ENCODE measurements around the gene TFPI. TPM values are rescaled to one million over a fixed set of nuclear protein-coding genes. Genes with fewer than 3 reads are reported as not detected.

TFPI gene
- polyA plus RNA-seq, 2 donors = 4.5 to 6.8 TPM

DNA sequence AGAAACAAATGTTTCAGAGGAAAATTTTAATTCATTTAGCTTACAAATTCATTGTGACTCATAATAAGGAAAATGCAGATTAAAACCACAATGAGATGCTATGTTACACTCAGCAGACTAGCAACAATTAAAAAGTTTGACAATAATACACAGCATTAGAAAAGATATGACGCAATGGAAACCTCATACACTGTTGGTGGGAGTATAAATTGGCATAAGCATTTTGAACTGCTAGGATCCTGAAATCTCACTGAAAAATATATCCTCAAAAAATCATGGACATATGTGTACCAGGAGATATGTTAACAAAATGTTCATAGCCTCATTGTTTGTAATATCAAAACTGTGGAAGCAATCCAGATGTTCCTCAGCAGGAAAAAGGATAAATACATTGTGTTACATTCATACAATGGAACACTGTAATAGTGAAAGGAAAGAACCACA lies 119.9 kb downstream of the TFPI start:
- Histone ChIP-seq H3K27ac (ENCODE audit: low read depth in 2 of 2, low read length in 1 of 2) (no peak overlapping the region), H3K4me1 (ENCODE audit: control insufficient read depth in 2 of 2, insufficient read depth in 2 of 2, low read length in 1 of 2) (no peaks in the 10 kb centered on the region), H3K4me3 (ENCODE audit: low read depth in 1 of 2, low read length in 2 of 2) (no peak overlapping the region), H3K9me3 (ENCODE audit: control insufficient read depth in 2 of 2, insufficient read depth in 1 of 2, low read depth in 1 of 2, low read length in 1 of 2) (no peaks in the 10 kb centered on the region), H3K36me3 (ENCODE audit: control insufficient read depth in 2 of 2, insufficient read depth in 2 of 2, low read length in 1 of 2) (no peaks in the 10 kb centered on the region), H3K27me3 (ENCODE audit: control insufficient read depth in 1 of 2, insufficient read depth in 2 of 2, low read length in 2 of 2) (no peaks in the 10 kb centered on the region)
- 68 to 78% methylated on average over 1 of the region's 1 CpG for WGBS, 2 donors

DNA sequence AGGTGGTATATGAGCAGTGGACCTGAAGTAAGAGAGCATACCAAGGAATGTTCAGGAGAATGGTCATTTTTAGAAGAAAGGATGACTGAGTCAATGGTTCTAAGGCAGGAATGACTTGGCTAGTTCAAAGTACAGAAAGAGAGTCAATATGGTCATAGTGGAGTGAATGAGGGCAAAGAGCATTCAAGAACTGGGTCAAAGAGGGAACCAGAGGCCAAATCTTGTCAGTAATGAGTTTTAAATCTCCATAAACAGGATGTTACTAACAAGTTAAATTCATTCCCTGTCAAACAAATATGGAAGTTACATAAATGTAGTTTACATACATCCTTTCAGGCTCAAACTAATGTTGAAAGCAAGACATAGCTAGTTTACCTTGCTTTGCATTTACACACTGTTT lies 122.3 kb downstream of the TFPI start:
- no peak overlapping the region for H3K27ac ChIP-seq (ENCODE audit: low read depth in 2 of 2, low read length in 1 of 2)
- no peaks in the 10 kb centered on the region for H3K36me3 ChIP-seq (ENCODE audit: control insufficient read depth in 2 of 2, insufficient read depth in 2 of 2, low read length in 1 of 2)
- H3K9me3 ChIP-seq (ENCODE audit: control insufficient read depth in 2 of 2, insufficient read depth in 1 of 2, low read depth in 1 of 2, low read length in 1 of 2) = no peaks in the 10 kb centered on the region
- H3K4me3 ChIP-seq (ENCODE audit: low read depth in 1 of 2, low read length in 2 of 2) = no peak overlapping the region
- H3K27me3 ChIP-seq (ENCODE audit: control insufficient read depth in 1 of 2, insufficient read depth in 2 of 2, low read length in 2 of 2) = no peaks in the 10 kb centered on the region
- H3K4me1 ChIP-seq (ENCODE audit: control insufficient read depth in 2 of 2, insufficient read depth in 2 of 2, low read length in 1 of 2) = no peaks in the 10 kb centered on the region

- Histone ChIP-seq H3K4me3 (ENCODE audit: low read depth in 1 of 2, low read length in 2 of 2) (no peak overlapping the region), H3K4me1 (ENCODE audit: control insufficient read depth in 2 of 2, insufficient read depth in 2 of 2, low read length in 1 of 2) (no peaks in the 10 kb centered on the region), H3K9me3 (ENCODE audit: control insufficient read depth in 2 of 2, insufficient read depth in 1 of 2, low read depth in 1 of 2, low read length in 1 of 2) (no peaks in the 10 kb centered on the region), H3K36me3 (ENCODE audit: control insufficient read depth in 2 of 2, insufficient read depth in 2 of 2, low read length in 1 of 2) (no peaks in the 10 kb centered on the region), H3K27ac (ENCODE audit: low read depth in 2 of 2, low read length in 1 of 2) (no peak overlapping the region), H3K27me3 (ENCODE audit: control insufficient read depth in 1 of 2, insufficient read depth in 2 of 2, low read length in 2 of 2) (no peaks in the 10 kb centered on the region)
Observed at GRCh38 chr2:187429989-187430388, 124.2 kb downstream of the TFPI start.

GRCh38 chr2:187424146-187424545 lies 130.1 kb downstream of the TFPI start:
- H3K36me3 ChIP-seq (ENCODE audit: control insufficient read depth in 2 of 2, insufficient read depth in 2 of 2, low read length in 1 of 2) = no peaks in the 10 kb centered on the region
- no peaks in the 10 kb centered on the region for H3K27me3 ChIP-seq (ENCODE audit: control insufficient read depth in 1 of 2, insufficient read depth in 2 of 2, low read length in 2 of 2)
- WGBS, 2 donors = 55 to 74% methylated on average over 1 of the region's 1 CpG
- H3K4me1 ChIP-seq (ENCODE audit: control insufficient read depth in 2 of 2, insufficient read depth in 2 of 2, low read length in 1 of 2) = no peaks in the 10 kb centered on the region
- no peak overlapping the region for H3K27ac ChIP-seq (ENCODE audit: low read depth in 2 of 2, low read length in 1 of 2)
- H3K9me3 ChIP-seq (ENCODE audit: control insufficient read depth in 2 of 2, insufficient read depth in 1 of 2, low read depth in 1 of 2, low read length in 1 of 2) = no peaks in the 10 kb centered on the region
- no peak overlapping the region for H3K4me3 ChIP-seq (ENCODE audit: low read depth in 1 of 2, low read length in 2 of 2)

- Histone ChIP-seq H3K27me3 (ENCODE audit: control insufficient read depth in 1 of 2, insufficient read depth in 2 of 2, low read length in 2 of 2) (no peaks in the 10 kb centered on the region), H3K27ac (ENCODE audit: low read depth in 2 of 2, low read length in 1 of 2) (no peak overlapping the region), H3K4me3 (ENCODE audit: low read depth in 1 of 2, low read length in 2 of 2) (no peak overlapping the region), H3K36me3 (ENCODE audit: control insufficient read depth in 2 of 2, insufficient read depth in 2 of 2, low read length in 1 of 2) (no peaks in the 10 kb centered on the region), H3K4me1 (ENCODE audit: control insufficient read depth in 2 of 2, insufficient read depth in 2 of 2, low read length in 1 of 2) (no peaks in the 10 kb centered on the region), H3K9me3 (ENCODE audit: control insufficient read depth in 2 of 2, insufficient read depth in 1 of 2, low read depth in 1 of 2, low read length in 1 of 2) (no peaks in the 10 kb centered on the region)
- 55 to 62% methylated on average over 1 of the region's 1 CpG for WGBS, 2 donors
Observed at GRCh38 chr2:187422282-187422681, 132.0 kb downstream of the TFPI start.

- no peak overlapping the region for H3K27ac ChIP-seq (ENCODE audit: low read depth in 2 of 2, low read length in 1 of 2)
- H3K9me3 ChIP-seq (ENCODE audit: control insufficient read depth in 2 of 2, insufficient read depth in 1 of 2, low read depth in 1 of 2, low read length in 1 of 2) = no peaks in the 10 kb centered on the region
- no peak overlapping the region for H3K4me3 ChIP-seq (ENCODE audit: low read depth in 1 of 2, low read length in 2 of 2)
- 82 to 86% methylated on average over 3 of the region's 3 CpGs for WGBS, 2 donors
- H3K4me1 ChIP-seq (ENCODE audit: control insufficient read depth in 2 of 2, insufficient read depth in 2 of 2, low read length in 1 of 2) = no peaks in the 10 kb centered on the region
- no peaks in the 10 kb centered on the region for H3K36me3 ChIP-seq (ENCODE audit: control insufficient read depth in 2 of 2, insufficient read depth in 2 of 2, low read length in 1 of 2)
- H3K27me3 ChIP-seq (ENCODE audit: control insufficient read depth in 1 of 2, insufficient read depth in 2 of 2, low read length in 2 of 2) = no peaks in the 10 kb centered on the region
Observed at GRCh38 chr2:187421519-187421918, 132.7 kb downstream of the TFPI start.

- Histone ChIP-seq H3K36me3 (ENCODE audit: control insufficient read depth in 2 of 2, insufficient read depth in 2 of 2, low read length in 1 of 2) (no peaks in the 10 kb centered on the region), H3K27me3 (ENCODE audit: control insufficient read depth in 1 of 2, insufficient read depth in 2 of 2, low read length in 2 of 2) (no peaks in the 10 kb centered on the region), H3K27ac (ENCODE audit: low read depth in 2 of 2, low read length in 1 of 2) (no peak overlapping the region), H3K4me3 (ENCODE audit: low read depth in 1 of 2, low read length in 2 of 2) (no peak overlapping the region), H3K9me3 (ENCODE audit: control insufficient read depth in 2 of 2, insufficient read depth in 1 of 2, low read depth in 1 of 2, low read length in 1 of 2) (no peaks in the 10 kb centered on the region), H3K4me1 (ENCODE audit: control insufficient read depth in 2 of 2, insufficient read depth in 2 of 2, low read length in 1 of 2) (no peaks in the 10 kb centered on the region)
- WGBS, 2 donors = 77 to 82% methylated on average over 1 of the region's 1 CpG
Observed at GRCh38 chr2:187419808-187420207, 134.4 kb downstream of the TFPI start.

DNA sequence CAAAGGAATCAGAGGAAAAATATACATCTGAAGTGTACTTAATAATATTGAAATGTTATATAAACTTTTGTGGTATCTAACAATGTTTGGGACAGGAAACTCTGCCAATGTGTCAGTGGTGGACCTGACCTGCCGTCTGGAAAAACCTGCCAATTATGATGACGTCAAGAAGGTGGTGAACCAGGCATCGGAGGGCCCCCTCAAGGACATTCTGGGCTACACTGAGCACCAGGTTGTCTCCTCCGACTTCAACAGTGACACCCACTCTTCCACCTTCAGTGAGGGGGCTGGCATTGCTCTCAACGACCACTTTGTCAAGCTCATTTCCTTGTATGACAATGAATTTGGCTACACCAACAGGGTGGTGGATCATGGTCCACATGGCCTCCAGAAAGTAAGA lies 138.8 kb downstream of the TFPI start:
- 77 to 79% methylated on average over 5 of the region's 5 CpGs for WGBS, 2 donors
- H3K27ac ChIP-seq (ENCODE audit: low read depth in 2 of 2, low read length in 1 of 2) = no peak overlapping the region
- H3K4me3 ChIP-seq (ENCODE audit: low read depth in 1 of 2, low read length in 2 of 2) = no peak overlapping the region
- peaks cover 0 to 2% of the 10 kb centered on the region in 2 donors for H3K9me3 ChIP-seq (ENCODE audit: control insufficient read depth in 2 of 2, insufficient read depth in 1 of 2, low read depth in 1 of 2, low read length in 1 of 2)
- no peaks in the 10 kb centered on the region for H3K27me3 ChIP-seq (ENCODE audit: control insufficient read depth in 1 of 2, insufficient read depth in 2 of 2, low read length in 2 of 2)
- H3K4me1 ChIP-seq (ENCODE audit: control insufficient read depth in 2 of 2, insufficient read depth in 2 of 2, low read length in 1 of 2) = no peaks in the 10 kb centered on the region
- H3K36me3 ChIP-seq (ENCODE audit: control insufficient read depth in 2 of 2, insufficient read depth in 2 of 2, low read length in 1 of 2) = no peaks in the 10 kb centered on the region

Other genes starting within 250 kb of the TFPI start
- 1 to 10 TPM; 4.5 TPM for gene CALCRL, start 106.2 kb downstream of the TFPI start, polyA plus RNA-seq

Measured in esophagus (tissue), 2 donors.